SU-DHL-6 (cell line): ENCODE results near the gene DIP2C.

Source experiments
- CTCF ChIP-seq: fragments of 200-600 bp; sonication (generic); IDR thresholded peaks from one replicate; pipeline ENCODE4 v1.5.1; 2017; ENCODE audit warnings: antibody characterized with exemption, mild to moderate bottlenecking, low read length, moderate library complexity; ENCODE audit not compliant: insufficient read depth, poor library complexity, severe bottlenecking
- EZH2phosphoT487 ChIP-seq: fragments of 200-600 bp; sonication (generic), shearing (Covaris generic); conservative IDR thresholded peaks from 2 replicates; pipeline ENCODE4 v1.6.1; 2018; ENCODE audit warnings: mild to moderate bottlenecking, antibody characterized with exemption, low read length, moderate library complexity, mixed read lengths

GRCh38 chr10:325282-325681, 364.2 kb downstream of the DIP2C start:
- TF ChIP-seq CTCF (peak; percentile 18), EZH2phosphoT487 (no peak)
